WTC11 (cell line): ENCODE data around the gene SUSD1. TPM values are rescaled to one million over a fixed set of nuclear protein-coding genes. Genes with fewer than 3 reads are reported as not detected.

Experiments
- total RNA-seq: library from RNA; stranded (reverse); gene quantifications from 3 replicates; pipeline ENCODE4 v1.2.3, GENCODE V29; 2021

Gene SUSD1
- total RNA-seq, 1 experiment from 2014 or later: 5.1 TPM

Other genes with a start within 250 kb of the SUSD1 start
- gene PTBP3, start 158.3 kb upstream of the SUSD1 start, total RNA-seq: 97.5 to 108 TPM (median 100 TPM) in 3 replicates
- 13.8 to 15.3 TPM (median 14.3 TPM) in 3 replicates for gene HSDL2, start 204.8 kb upstream of the SUSD1 start, total RNA-seq